Measurements from ENCODE around the gene LMCD1.

The LMCD1 gene

DNA sequence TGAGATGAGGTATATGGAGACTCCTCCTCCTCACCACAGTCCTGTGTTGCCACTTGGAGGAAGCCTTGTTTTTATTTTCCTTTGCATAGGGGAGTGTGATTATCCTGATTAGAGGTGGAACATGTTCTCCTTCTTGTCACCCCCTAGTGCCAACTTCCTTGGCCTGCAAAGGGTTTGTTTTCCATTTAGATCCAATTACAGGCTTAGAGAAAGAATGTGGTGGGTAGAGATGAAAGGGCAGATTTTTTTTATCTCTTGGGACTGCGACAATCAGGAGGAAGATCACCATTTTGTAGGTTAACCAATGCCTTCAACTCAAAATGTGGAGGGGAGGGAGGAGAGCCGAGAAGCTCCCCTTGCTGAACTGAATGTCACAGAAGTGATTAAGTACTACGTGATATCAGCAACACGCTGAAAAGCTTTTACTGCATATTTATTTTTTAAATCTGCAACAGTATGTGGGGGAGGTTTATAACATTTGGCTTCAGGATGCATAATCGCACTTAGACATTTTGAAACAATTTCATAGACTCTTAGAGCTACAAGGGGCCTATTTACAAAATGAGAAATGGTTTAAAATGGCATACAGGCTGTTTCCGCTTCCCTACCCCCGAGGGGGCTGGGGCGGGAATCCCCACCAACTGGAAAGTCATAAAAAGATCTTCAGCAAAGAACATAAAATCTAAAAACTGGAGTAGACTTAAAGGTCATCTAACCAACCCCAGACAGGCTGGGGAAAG, 2.4 kb downstream of the LMCD1 start:
- Histone ChIP-seq H4K20me1 (ENCODE audit: insufficient read depth, low read length) (no peaks in the 10 kb centered on the region), H3K9ac (ENCODE audit: low read length) (no peak overlapping the region), H3K27ac (ENCODE audit: low read depth, low read length, poor library complexity, severe bottlenecking) (no peak overlapping the region), H3K9me3 (ENCODE audit: low read length) (no peaks in the 10 kb centered on the region), H3K4me1 (ENCODE audit: insufficient read depth, low read length, severe bottlenecking) (peaks cover 13% of the 10 kb centered on the region), H3K4me3 (ENCODE audit: low read depth, low read length, poor library complexity, severe bottlenecking) (no peak overlapping the region), H2AFZ (ENCODE audit: low read length) (no peak overlapping the region), H3K4me2 (ENCODE audit: low read length) (0 out of 2 replicates have a peak overlapping the region, but pooled peaks have one; percentile 2), H3F3A (ENCODE audit: insufficient read depth, low read length) (no peaks in the 10 kb centered on the region), H3K27me3 (ENCODE audit: insufficient read depth, low read length) (no peaks in the 10 kb centered on the region), H3K9me2 (ENCODE audit: low read depth, low read length) (no peaks in the 10 kb centered on the region), H3K79me2 (ENCODE audit: insufficient read depth, low read length) (no peaks in the 10 kb centered on the region), H3K36me3 (ENCODE audit: insufficient read depth, low read length) (no peaks in the 10 kb centered on the region)
- TF ChIP-seq, protein P1, sequence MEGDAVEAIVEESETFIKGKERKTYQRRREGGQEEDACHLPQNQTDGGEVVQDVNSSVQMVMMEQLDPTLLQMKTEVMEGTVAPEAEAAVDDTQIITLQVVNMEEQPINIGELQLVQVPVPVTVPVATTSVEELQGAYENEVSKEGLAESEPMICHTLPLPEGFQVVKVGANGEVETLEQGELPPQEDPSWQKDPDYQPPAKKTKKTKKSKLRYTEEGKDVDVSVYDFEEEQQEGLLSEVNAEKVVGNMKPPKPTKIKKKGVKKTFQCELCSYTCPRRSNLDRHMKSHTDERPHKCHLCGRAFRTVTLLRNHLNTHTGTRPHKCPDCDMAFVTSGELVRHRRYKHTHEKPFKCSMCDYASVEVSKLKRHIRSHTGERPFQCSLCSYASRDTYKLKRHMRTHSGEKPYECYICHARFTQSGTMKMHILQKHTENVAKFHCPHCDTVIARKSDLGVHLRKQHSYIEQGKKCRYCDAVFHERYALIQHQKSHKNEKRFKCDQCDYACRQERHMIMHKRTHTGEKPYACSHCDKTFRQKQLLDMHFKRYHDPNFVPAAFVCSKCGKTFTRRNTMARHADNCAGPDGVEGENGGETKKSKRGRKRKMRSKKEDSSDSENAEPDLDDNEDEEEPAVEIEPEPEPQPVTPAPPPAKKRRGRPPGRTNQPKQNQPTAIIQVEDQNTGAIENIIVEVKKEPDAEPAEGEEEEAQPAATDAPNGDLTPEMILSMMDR (IDR thresholded peaks at IDR 0.05; ENCODE audit: low read length), result no peak
- TF ChIP-seq EZH2 (IDR thresholded peaks at IDR 0.05; ENCODE audit: borderline replicate concordance, low read length), result no peak

DNA sequence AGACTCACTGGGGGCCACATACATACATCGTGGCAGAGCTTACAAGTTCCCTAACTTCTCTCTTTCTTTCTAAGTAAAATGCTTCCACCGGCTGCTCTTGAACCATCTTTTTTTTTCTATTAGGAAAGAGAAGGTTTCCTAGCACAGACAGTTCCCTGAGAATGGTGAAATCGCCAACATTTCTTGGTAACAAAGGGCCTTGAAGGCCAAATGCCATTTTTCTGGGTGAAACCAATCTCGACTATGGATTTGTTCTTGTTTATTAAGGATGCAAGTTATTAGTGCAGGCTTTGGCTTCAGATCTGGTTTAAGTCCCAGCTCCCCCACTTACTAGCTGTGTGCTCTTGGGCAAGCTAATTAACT, 3.0 kb downstream of the LMCD1 start:
- H2AFZ ChIP-seq (ENCODE audit: low read length), result no peak overlapping the region
- no peaks in the 10 kb centered on the region for H3K9me2 ChIP-seq (ENCODE audit: low read depth, low read length)
- H3K27me3 ChIP-seq (ENCODE audit: insufficient read depth, low read length), result no peaks in the 10 kb centered on the region
- no peaks in the 10 kb centered on the region for H4K20me1 ChIP-seq (ENCODE audit: insufficient read depth, low read length)
- no peak overlapping the region for H3K4me2 ChIP-seq (ENCODE audit: low read length)
- peaks cover 13% of the 10 kb centered on the region for H3K4me1 ChIP-seq (ENCODE audit: insufficient read depth, low read length, severe bottlenecking)
- no peak overlapping the region for H3K9ac ChIP-seq (ENCODE audit: low read length)
- H3K4me3 ChIP-seq (ENCODE audit: low read depth, low read length, poor library complexity, severe bottlenecking), result no peak overlapping the region
- no peaks in the 10 kb centered on the region for H3K36me3 ChIP-seq (ENCODE audit: insufficient read depth, low read length)
- no peaks in the 10 kb centered on the region for H3K79me2 ChIP-seq (ENCODE audit: insufficient read depth, low read length)
- TF ChIP-seq EZH2 (IDR thresholded peaks at IDR 0.05; ENCODE audit: borderline replicate concordance, low read length), result no peak
- TF ChIP-seq, protein P1 (IDR thresholded peaks at IDR 0.05; ENCODE audit: low read length), result no peak
- H3F3A ChIP-seq (ENCODE audit: insufficient read depth, low read length), result no peaks in the 10 kb centered on the region
- no peaks in the 10 kb centered on the region for H3K9me3 ChIP-seq (ENCODE audit: low read length)
- no peak overlapping the region for H3K27ac ChIP-seq (ENCODE audit: low read depth, low read length, poor library complexity, severe bottlenecking)

GRCh38 chr3:8505621-8506020, 4.0 kb downstream of the LMCD1 start:
- H2AFZ ChIP-seq (ENCODE audit: low read length), result no peak overlapping the region
- peaks cover 13% of the 10 kb centered on the region for H3K4me1 ChIP-seq (ENCODE audit: insufficient read depth, low read length, severe bottlenecking)
- H3K36me3 ChIP-seq (ENCODE audit: insufficient read depth, low read length), result no peaks in the 10 kb centered on the region
- no peaks in the 10 kb centered on the region for H3K9me2 ChIP-seq (ENCODE audit: low read depth, low read length)
- no peaks in the 10 kb centered on the region for H3F3A ChIP-seq (ENCODE audit: insufficient read depth, low read length)
- H4K20me1 ChIP-seq (ENCODE audit: insufficient read depth, low read length), result no peaks in the 10 kb centered on the region
- no peak overlapping the region for H3K4me2 ChIP-seq (ENCODE audit: low read length)
- no peaks in the 10 kb centered on the region for H3K79me2 ChIP-seq (ENCODE audit: insufficient read depth, low read length)
- H3K9me3 ChIP-seq (ENCODE audit: low read length), result no peaks in the 10 kb centered on the region
- H3K4me3 ChIP-seq (ENCODE audit: low read depth, low read length, poor library complexity, severe bottlenecking), result no peak overlapping the region
- no peak overlapping the region for H3K27ac ChIP-seq (ENCODE audit: low read depth, low read length, poor library complexity, severe bottlenecking)
- no peak overlapping the region for H3K9ac ChIP-seq (ENCODE audit: low read length)
- TF ChIP-seq EZH2 (IDR thresholded peaks at IDR 0.05; ENCODE audit: borderline replicate concordance, low read length), result no peak
- TF ChIP-seq, protein P1 (IDR thresholded peaks at IDR 0.05; ENCODE audit: low read length), result no peak
- no peaks in the 10 kb centered on the region for H3K27me3 ChIP-seq (ENCODE audit: insufficient read depth, low read length)
